Brain microvascular endothelial cell (primary cell): ENCODE measurements around the gene ROCK2.

Source experiments
- DNase-seq: peaks from one replicate; pipeline ENCODE4 v3.0.0-alpha.2; 2020
- H3K27ac ChIP-seq: fragments of 250-450 bp; sonication (Bioruptor Pico); 2 replicates; pipeline ENCODE4 v1.5.1; 2020; ENCODE audit warnings: mild to moderate bottlenecking, moderate library complexity
- H3K27me3 ChIP-seq: fragments of 250-450 bp; sonication (Bioruptor Pico); replicated peaks from 2 replicates; pipeline ENCODE4 v1.5.1; 2020; ENCODE audit warnings: mild to moderate bottlenecking
- H3K36me3 ChIP-seq: fragments of 250-450 bp; sonication (Bioruptor Pico); replicated peaks from 2 replicates; pipeline ENCODE4 v1.5.1; 2020; ENCODE audit warnings: mild to moderate bottlenecking
- H3K4me3 ChIP-seq: 2 replicates; pipeline ENCODE4 v1.5.1; 2011; ENCODE audit warnings: low read depth, mild to moderate bottlenecking, control low read depth, low read length, moderate library complexity
- in situ Hi-C: cut with HindIII; loops from 2 replicates; pipeline ENCODE4 v1.10.0; 2017; ENCODE audit warnings: low sequenced_read_pairs, low pct_ligation_motif_present
- TF ChIP-seq, protein P1 (sequence below): IDR thresholded peaks from 2 replicates; pipeline ENCODE4 v1.5.1; 2011; ENCODE audit warnings: low read depth, mild to moderate bottlenecking, moderate library complexity, low read length, control low read depth, inconsistent platforms; ENCODE audit errors: missing control alignments

ROCK2 gene

GRCh38 chr2:11131166-11131920 is 213.1 kb downstream of the ROCK2 start:
- TF ChIP-seq, protein P1, sequence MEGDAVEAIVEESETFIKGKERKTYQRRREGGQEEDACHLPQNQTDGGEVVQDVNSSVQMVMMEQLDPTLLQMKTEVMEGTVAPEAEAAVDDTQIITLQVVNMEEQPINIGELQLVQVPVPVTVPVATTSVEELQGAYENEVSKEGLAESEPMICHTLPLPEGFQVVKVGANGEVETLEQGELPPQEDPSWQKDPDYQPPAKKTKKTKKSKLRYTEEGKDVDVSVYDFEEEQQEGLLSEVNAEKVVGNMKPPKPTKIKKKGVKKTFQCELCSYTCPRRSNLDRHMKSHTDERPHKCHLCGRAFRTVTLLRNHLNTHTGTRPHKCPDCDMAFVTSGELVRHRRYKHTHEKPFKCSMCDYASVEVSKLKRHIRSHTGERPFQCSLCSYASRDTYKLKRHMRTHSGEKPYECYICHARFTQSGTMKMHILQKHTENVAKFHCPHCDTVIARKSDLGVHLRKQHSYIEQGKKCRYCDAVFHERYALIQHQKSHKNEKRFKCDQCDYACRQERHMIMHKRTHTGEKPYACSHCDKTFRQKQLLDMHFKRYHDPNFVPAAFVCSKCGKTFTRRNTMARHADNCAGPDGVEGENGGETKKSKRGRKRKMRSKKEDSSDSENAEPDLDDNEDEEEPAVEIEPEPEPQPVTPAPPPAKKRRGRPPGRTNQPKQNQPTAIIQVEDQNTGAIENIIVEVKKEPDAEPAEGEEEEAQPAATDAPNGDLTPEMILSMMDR = no peak
- Histone ChIP-seq H3K27ac (no peak overlapping the region), H3K4me3 (no peak overlapping the region), H3K36me3 (no peaks in the 10 kb centered on the region), H3K27me3 (no peaks in the 10 kb centered on the region)
- no peak for DNase-seq
- in situ Hi-C loops = loop anchor here (25.0 kb wide), 1 partner anchor 331 kb away; the partner anchor contains the start of gene E2F6
